Activated naive CD4-positive, alpha-beta T cell treated with anti-CD3 and anti-CD28 coated beads, Interleukin-2, amount 50 U/mL, for 72 hours (primary cell): Measurements from ENCODE around the gene IGFL1. TPM values are rescaled to one million over a fixed set of nuclear protein-coding genes. Genes with fewer than 3 reads are reported as not detected.
"Not testable (repeated sequence)": the region's sequence is repeated elsewhere in the genome, so short reads cannot be mapped to it uniquely, and the experiment has no call there.

ENCODE experiments used
- ATAC-seq, 2 donors: fragments of 150-1000 bp; cut with Tn5 transposase; 2 replicates each; pipeline ENCODE4 v1.10.0; 2021; ENCODE audit warnings: mild to moderate bottlenecking in 2 of 2, moderate library complexity in 2 of 2
- DNase-seq, 2 donors: peaks; one replicate each; pipeline ENCODE4 v3.0.0; 2021 to 2022; ENCODE audit warnings: low spot score in 2 of 2
- H3K27ac Mint-ChIP-seq, 2 donors: one replicate each; pipeline ENCODE4 v1.8.0; 2022; ENCODE audit warnings: mild to moderate bottlenecking in 2 of 2, mixed read lengths in 2 of 2
- H3K36me3 Mint-ChIP-seq, 2 donors: one replicate each; pipeline ENCODE4 v1.8.0; 2022; ENCODE audit warnings: mixed read lengths in 2 of 2
- H3K9me3 Mint-ChIP-seq, 2 donors: one replicate each; pipeline ENCODE4 v1.8.0; 2022; ENCODE audit warnings: mixed read lengths in 2 of 2
- total RNA-seq, 2 donors: library from RNA; stranded (reverse); gene quantifications; one replicate each; pipeline ENCODE4 v1.2.3, GENCODE V29; 2022

Gene IGFL1
- total RNA-seq, 2 donors from 2014 or later = not detected

- ATAC-seq, H3K9me3 Mint-ChIP-seq, H3K36me3 Mint-ChIP-seq, H3K27ac Mint-ChIP-seq, DNase-seq: not testable (repeated sequence)
Observed at GRCh38 chr19:46238141-46238540, 8.6 kb downstream of the IGFL1 start.

DNA sequence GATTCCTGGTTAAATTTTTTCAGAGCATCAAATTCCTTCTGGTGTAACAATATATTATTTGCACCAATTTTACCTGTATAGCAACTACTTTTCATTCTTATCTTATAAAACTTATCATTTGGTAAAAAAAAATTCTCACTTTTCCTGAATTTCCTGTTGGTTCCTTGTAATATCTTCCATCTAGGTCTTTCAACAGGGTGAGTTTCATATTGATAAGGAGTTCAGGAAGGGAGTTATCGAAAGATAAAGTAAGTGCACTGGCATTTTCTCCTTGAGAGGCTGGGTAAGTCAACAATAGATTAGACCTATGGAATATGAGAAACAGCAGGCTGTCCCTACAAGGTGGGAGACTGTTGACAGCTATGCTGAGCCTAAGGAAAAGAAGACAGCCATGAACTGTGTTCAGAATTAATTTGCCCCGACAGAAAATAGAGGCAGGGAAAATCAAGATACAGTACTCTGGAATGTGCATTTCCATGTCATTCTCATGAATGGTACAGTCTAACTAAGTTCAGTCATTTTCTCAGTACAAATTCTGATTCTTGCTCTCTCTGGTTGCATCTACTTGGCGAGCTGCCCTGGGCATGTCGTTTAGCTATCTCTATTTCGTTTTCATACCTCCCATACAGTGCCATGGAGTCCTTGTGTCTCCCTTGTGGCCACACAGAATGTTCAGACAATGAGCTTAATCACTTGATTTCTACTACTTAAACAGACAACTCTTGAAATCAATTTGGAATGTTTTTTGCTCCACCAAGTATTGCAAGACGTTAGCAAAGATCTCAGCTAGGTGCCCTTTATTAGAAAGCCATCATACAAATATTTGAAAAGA lies 9.9 kb downstream of the IGFL1 start:
- no peaks in the 10 kb centered on the region for H3K9me3 Mint-ChIP-seq
- H3K27ac Mint-ChIP-seq = no peak overlapping the region
- ATAC-seq (no peak), DNase-seq (no peak)
- H3K36me3 Mint-ChIP-seq = no peaks in the 10 kb centered on the region

DNA sequence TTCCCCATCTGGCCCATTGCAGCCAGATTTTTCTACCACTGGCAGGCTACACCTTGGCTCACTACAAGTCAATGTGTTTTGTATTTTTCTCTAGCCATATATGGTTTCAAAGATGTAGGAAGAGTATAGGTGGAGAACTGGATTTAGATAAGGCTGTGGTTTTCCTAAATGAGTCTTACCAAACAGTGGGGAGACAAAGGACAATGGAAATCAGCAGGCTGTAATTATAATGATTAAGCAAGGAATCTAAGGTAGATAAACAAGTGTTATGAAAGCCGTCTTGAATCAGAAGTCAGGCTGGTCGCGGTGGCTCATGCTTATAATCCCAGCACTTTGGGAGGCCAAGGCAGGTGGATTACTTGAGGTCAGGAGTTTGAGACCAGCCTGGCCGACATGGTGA lies 11.2 kb downstream of the IGFL1 start:
- ATAC-seq (no peak), DNase-seq (no peak)
- H3K9me3 Mint-ChIP-seq = no peaks in the 10 kb centered on the region
- H3K27ac Mint-ChIP-seq = no peak overlapping the region
- no peaks in the 10 kb centered on the region for H3K36me3 Mint-ChIP-seq

DNA sequence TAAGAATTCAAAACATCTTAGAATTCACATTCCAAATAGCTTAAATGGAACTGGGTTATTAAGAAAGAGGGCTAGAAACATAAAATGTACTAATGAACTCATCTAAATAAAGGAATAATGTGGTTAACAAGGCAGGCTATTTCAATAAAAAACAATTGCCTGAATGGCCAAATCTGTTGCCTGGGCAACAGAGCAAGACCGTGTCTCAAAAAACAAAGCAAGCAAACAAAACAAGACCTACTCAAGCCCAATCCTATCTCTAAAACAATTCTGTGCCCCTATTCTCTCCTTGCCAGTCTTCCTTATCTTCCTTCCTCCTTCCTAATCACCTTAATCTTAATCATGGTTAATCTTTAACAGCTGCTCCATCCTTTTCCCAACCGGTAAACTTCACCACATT lies 12.1 kb downstream of the IGFL1 start:
- H3K36me3 Mint-ChIP-seq = no peaks in the 10 kb centered on the region

DNA sequence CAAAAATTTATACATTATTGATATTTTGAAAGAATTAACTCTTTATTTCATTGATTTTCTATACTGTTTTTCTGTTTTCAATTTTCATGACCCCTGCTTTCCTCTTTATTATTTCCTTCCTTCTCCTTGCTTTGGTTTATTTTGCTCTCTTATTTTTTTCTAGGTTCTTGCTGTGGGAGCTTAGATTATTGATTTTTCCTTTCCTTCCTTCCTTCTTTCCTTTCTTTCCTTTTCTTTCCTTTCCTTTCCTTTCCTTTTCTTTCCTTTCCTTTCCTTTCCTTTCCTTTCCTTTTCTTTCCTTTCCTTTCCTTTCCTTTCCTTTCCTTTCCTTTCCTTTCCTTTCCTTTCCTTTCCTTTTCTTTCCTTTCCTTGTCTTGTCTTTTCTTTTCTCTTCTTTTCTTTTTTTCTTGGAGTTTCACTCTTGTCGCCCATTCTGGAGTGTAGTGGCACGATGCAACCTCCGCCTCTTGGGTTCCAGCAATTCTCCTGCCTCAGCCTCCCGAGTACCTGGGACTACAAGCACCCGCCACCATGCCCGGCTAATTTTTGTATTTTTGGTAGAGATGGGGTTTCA lies 13.6 kb downstream of the IGFL1 start:
- not testable (repeated sequence) for ATAC-seq, H3K9me3 Mint-ChIP-seq, DNase-seq, H3K27ac Mint-ChIP-seq, H3K36me3 Mint-ChIP-seq

More for the DNA sequence above, 12.1 kb downstream of the IGFL1 start:
- DNase-seq = no peak
- Mint-ChIP-seq H3K27ac (no peak overlapping the region), H3K9me3 (no peaks in the 10 kb centered on the region)
- no peak for ATAC-seq

GRCh38 chr19:46250076-46250735 lies 20.7 kb downstream of the IGFL1 start:
- H3K36me3 Mint-ChIP-seq = no peaks in the 10 kb centered on the region
- DNase-seq = no peak
- H3K9me3 Mint-ChIP-seq = no peaks in the 10 kb centered on the region
- no peak for ATAC-seq
- H3K27ac Mint-ChIP-seq = no peak overlapping the region

DNA sequence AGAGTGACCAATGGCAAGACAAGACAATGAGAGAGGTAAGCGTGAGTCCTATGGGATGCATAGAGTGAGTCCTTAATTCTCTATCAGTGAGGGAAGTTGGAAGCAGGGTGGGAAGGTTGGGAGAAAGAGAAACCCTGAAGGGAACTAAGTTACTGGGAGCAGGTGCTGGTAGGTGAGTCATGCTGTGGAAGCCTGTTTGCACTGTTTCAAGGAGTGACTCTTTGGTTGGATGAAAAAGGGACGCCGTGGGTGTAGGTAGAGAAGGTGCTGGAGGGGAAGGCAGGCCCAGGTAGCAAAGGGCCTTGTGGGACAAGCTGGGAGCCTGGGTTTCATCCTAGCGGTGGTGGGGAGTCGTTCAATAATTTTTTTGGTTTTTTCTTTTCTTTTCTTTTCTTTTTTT lies 21.9 kb downstream of the IGFL1 start:
- DNase-seq = no peak
- Mint-ChIP-seq H3K36me3 (no peaks in the 10 kb centered on the region), H3K27ac (no peak overlapping the region), H3K9me3 (no peaks in the 10 kb centered on the region)
- no peak for ATAC-seq

DNA sequence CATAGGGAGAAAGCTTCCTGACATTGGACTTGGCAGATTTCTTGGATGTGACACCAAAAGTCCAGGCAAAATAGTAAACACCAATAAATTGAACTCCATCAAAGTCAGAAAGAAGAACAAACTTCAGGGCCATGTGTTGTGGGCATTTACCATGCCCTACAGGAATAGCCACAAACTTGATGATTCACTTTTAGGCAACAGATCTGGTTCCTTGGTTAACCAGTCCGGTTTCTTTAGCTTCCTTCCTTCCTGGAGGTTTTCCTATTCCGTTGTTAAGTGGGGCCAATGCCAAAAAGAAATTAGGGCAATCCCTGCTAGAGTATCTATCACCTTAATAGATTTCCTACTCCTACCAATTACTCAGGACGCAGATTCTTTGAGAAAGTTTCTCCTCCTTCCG lies 25.2 kb downstream of the IGFL1 start:
- Mint-ChIP-seq H3K36me3 (no peaks in the 10 kb centered on the region), H3K9me3 (no peaks in the 10 kb centered on the region), H3K27ac (no peak overlapping the region)
- no peak for DNase-seq
- ATAC-seq = no peak

GRCh38 chr19:46256855-46257254 lies 27.3 kb downstream of the IGFL1 start:
- Mint-ChIP-seq H3K27ac (no peak overlapping the region), H3K36me3 (no peaks in the 10 kb centered on the region), H3K9me3 (no peaks in the 10 kb centered on the region)
- DNase-seq (no peak), ATAC-seq (no peak)

GRCh38 chr19:46261501-46261900 lies 32.0 kb downstream of the IGFL1 start:
- H3K27ac Mint-ChIP-seq, DNase-seq, H3K36me3 Mint-ChIP-seq, ATAC-seq, H3K9me3 Mint-ChIP-seq: not testable (repeated sequence)

- not testable (repeated sequence) for H3K36me3 Mint-ChIP-seq, H3K9me3 Mint-ChIP-seq
- ATAC-seq (peak; percentile 94 to 97), DNase-seq (peak; percentile 70 to 74)
- peak overlapping the region; percentile 37 to 88 for H3K27ac Mint-ChIP-seq
Observed at GRCh38 chr19:46262684-46263296, 33.2 kb downstream of the IGFL1 start.

GRCh38 chr19:46264801-46265200 lies 35.3 kb downstream of the IGFL1 start:
- not testable (repeated sequence) for H3K9me3 Mint-ChIP-seq, ATAC-seq, H3K36me3 Mint-ChIP-seq, DNase-seq, H3K27ac Mint-ChIP-seq

GRCh38 chr19:46265217-46265828 lies 35.8 kb downstream of the IGFL1 start:
- H3K36me3 Mint-ChIP-seq = no peaks in the 10 kb centered on the region
- H3K27ac Mint-ChIP-seq = no peak overlapping the region
- ATAC-seq (peak; percentile 52 to 62), DNase-seq (peak; percentile 65 to 80)
- H3K9me3 Mint-ChIP-seq = no peaks in the 10 kb centered on the region

- DNase-seq (no peak), ATAC-seq (no peak)
- Mint-ChIP-seq H3K27ac (no peak overlapping the region), H3K36me3 (no peaks in the 10 kb centered on the region), H3K9me3 (no peaks in the 10 kb centered on the region)
Observed at GRCh38 chr19:46269101-46269500, 39.6 kb downstream of the IGFL1 start.

DNA sequence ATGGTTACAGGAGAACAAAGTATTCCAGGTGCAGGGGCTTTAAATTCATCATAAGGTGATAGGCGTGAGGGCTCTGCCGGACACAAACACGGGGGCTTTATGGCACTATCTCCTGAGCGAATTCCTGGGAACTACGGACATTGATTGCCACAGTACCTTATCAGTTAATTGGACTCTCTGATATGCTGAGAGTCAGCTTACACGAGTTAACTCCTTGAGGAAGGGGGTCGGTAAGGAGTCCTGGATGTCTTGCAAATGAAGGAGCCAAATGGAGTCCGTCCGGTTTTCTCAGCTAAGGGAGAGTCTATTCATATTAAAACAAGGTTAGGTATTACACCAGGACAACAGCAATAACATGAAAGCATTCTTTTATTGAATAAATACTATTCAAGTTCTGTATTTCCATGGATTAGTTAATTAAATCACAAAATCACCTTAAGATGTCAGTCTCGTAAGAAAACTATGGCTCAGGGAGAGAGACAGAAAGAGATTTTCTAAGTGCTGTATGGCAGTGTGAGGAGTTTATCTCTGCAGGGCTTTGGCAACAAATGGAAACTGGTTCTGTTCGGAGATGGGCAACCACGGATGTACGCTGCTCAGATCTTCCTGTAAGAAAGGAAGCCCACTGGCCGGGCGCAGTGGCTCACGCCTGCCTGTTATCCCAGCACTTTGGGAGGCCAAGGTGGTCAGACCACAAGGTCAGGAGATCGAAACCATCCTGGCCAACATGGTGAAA lies 41.1 kb downstream of the IGFL1 start:
- H3K27ac Mint-ChIP-seq = no peak overlapping the region
- no peak for ATAC-seq

DNA sequence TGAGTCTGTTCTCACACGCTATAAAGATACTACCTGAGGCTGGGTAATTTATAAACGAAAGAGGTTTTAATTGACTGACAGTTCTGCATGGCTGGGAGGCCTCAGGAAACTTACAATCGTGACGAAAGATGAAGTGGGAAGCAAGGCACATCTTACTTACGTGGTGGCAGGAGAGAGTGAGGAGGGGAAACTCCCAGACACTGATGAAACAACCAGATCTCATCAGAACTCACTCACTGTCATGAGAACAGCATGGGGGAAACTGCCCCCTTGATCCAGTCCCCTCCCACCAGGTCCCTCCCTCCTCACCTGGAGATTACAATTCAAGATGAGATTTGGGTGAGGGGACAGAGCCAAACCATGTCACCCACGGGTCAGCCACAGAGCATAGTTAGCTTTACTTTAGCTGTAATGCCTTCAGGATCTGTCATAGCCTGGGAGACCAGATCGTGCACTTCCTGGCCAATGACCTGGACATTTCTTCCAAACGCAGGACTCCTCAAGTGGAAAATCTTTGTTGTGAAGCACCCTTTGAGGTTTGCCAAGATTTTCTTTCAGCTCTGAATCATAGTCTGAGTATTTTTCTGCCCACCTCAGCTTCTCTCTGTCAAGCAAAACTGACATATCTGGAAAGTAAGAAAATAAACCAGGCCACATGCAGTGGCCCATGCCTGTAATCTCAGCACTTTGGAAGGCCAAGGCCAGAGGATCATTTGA lies 42.1 kb downstream of the IGFL1 start:
- Mint-ChIP-seq H3K36me3 (no peaks in the 10 kb centered on the region), H3K27ac (no peak overlapping the region), H3K9me3 (no peaks in the 10 kb centered on the region)
- DNase-seq (no peak), ATAC-seq (peak; percentile 61 to 92)

More for the DNA sequence above, 41.1 kb downstream of the IGFL1 start:
- no peak for DNase-seq
- Mint-ChIP-seq H3K9me3 (no peaks in the 10 kb centered on the region), H3K36me3 (no peaks in the 10 kb centered on the region)
